GM12875 (cell line): Measurements from ENCODE around the gene ATP8B2.
"Not testable (repeated sequence)": the region's sequence is repeated elsewhere in the genome, so short reads cannot be mapped to it uniquely, and the experiment has no call there.

ENCODE experiments used
- H3K4me3 ChIP-seq: one replicate; pipeline ENCODE4 v1.5.1; 2011; ENCODE audit warnings: low read depth, low read length, control low read depth
- CTCF ChIP-seq: IDR thresholded peaks from 2 replicates; pipeline ENCODE4 v1.5.1; 2011; ENCODE audit warnings: low read depth, mild to moderate bottlenecking, control low read depth, inconsistent platforms, low read length, moderate library complexity, borderline replicate concordance; ENCODE audit not compliant: insufficient read depth

ATP8B2 gene

GRCh38 chr1:154371436-154371835 lies 46.1 kb downstream of the ATP8B2 start:
- H3K4me3 ChIP-seq: no peak overlapping the region
- TF ChIP-seq CTCF: no peak

GRCh38 chr1:154373777-154374357 lies 48.5 kb downstream of the ATP8B2 start:
- H3K4me3 ChIP-seq: not testable (repeated sequence)

GRCh38 chr1:154379301-154379700 lies 54.0 kb downstream of the ATP8B2 start:
- H3K4me3 ChIP-seq: no peak overlapping the region
- TF ChIP-seq CTCF: no peak

- no peak for TF ChIP-seq CTCF
- H3K4me3 ChIP-seq: no peak overlapping the region
Observed at GRCh38 chr1:154384650-154385489, 59.5 kb downstream of the ATP8B2 start.

GRCh38 chr1:154386643-154387352 lies 61.5 kb downstream of the ATP8B2 start:
- no peak overlapping the region for H3K4me3 ChIP-seq
- no peak for TF ChIP-seq CTCF

GRCh38 chr1:154391086-154391770 lies 65.9 kb downstream of the ATP8B2 start:
- no peak overlapping the region for H3K4me3 ChIP-seq
- TF ChIP-seq CTCF: no peak

- H3K4me3 ChIP-seq: no peak overlapping the region
- TF ChIP-seq CTCF: no peak
Observed at GRCh38 chr1:154398141-154398540, 72.8 kb downstream of the ATP8B2 start.
